ENCODE data around the gene XPC. TPM values are rescaled to one million over a fixed set of nuclear protein-coding genes. Genes with fewer than 3 reads are reported as not detected.

XPC gene
- total and polyA plus RNA-seq, 12 donors = 7.3 to 15.8 (median 9.8) TPM

DNA sequence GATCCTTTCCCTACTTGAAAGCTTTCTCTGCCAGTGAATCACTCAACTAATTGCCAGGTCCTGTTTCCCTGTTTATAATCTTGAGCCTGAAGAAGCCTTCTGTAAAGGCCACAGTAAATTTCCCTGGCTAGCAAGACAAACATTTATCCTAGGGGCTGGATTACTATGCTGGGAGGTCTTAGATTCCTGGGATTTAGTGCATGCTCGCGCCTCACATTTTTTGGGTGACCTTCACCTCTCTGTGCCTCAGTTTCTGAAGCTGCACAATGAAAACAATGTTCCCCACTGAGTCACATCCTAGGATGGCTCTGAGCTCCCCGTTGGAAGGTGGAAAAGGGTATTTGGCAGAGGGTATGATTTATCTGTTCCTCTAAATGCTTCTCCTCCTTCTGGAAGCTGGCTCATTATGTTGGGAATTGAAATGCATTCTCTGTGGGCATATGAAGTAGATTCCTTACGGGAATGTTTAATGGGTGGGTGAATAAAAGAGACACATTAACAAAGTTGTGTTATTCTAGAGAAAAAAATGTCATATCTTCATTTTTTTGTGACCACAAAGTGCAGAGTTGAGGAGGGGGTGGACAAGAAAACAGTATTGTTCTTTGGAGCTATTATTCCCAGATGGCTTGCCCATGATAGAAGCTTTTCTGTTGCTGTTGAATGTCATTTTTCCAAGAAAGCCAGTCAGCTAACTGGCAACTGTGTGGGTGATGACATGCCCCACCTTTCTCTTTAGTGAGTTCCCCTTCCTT, 32.6 kb upstream of the XPC start:
- H3K36me3 ChIP-seq = no peaks in the 10 kb centered on the region
- intact Hi-C loops (cut with DNase I) = no loop called here
- DNase-seq (no peak), ATAC-seq (no peak)
- H3K27me3 ChIP-seq = no peaks in the 10 kb centered on the region
- H3K4me1 ChIP-seq = no peaks in the 10 kb centered on the region
- H3K4me3 ChIP-seq = no peak overlapping the region
- 82 to 87% methylated on average over 4 of the region's 4 CpGs for WGBS, 2 donors
- H3K27ac ChIP-seq = no peak overlapping the region
- no peaks in the 10 kb centered on the region for H3K9me3 ChIP-seq
- no peak for TF ChIP-seq CTCF (IDR thresholded peaks at IDR 0.05)

DNA sequence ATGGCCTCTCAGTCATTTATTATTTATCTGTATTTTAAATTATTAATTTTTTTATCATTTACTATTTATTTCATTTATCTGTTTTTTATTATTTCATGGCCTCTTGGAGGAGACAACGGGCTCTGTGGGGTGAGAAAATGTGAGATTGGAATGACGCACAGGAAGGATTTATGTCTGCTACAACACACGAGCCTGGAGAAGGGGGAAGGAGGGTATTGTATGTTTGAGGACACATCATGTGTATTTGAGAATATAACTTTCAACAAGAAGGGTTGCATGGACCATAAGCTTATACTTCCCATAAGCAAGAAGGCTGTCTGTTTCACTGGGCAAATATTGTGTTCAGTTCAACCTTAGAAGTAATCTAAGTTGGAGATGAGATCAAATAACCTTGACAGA, 31.9 kb upstream of the XPC start:
- DNase-seq = no peak
- whole genome bisulfite sequencing, 2 donors = 79 to 85% methylated on average over 3 of the region's 3 CpGs
- Histone ChIP-seq H3K27ac (no peak overlapping the region), H3K4me1 (peaks cover 0 to 3% (median 0%) of the 10 kb centered on the region in 9 donors), H3K27me3 (no peaks in the 10 kb centered on the region), H3K36me3 (no peaks in the 10 kb centered on the region), H3K9me3 (no peaks in the 10 kb centered on the region), H3K4me3 (no peak overlapping the region)
- intact Hi-C loops (cut with DNase I) = no loop called here
- no peak for TF ChIP-seq CTCF (IDR thresholded peaks at IDR 0.05)
- no peak for ATAC-seq

DNA sequence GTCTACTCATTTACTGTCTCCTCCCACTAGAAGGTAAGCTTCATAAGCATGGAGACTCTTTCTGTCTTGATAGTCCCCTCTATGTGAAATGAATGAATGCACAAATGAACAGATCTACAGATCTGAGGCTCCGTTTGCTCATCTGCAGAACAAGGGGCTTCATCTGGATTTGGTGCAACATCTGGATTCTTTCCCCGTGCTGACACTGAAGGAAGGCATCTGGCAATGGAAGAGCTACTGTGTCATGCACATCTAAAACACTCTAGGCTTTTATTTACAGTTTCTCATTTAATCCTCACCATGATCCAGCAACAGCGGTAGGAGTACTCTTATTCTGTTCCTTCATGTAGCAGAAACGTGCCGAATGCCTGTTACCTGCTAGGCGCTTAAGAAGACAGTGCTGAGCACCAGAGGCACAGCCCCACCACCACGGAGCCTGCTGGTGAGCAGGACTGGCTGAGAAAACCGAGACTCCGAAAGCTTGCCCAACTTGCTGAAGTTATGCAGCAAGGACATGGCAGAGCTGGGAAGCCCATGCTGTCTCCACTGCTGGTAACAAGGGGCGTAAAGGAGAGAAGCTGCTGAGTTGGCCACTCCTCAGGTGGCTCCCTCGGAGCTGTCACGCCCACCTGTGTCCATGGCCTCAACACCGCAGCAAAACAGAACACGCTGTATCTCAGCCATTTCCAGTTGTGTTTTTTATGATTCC, 31.3 kb upstream of the XPC start:
- H3K27ac ChIP-seq = no peak overlapping the region
- H3K4me3 ChIP-seq = no peak overlapping the region
- no peaks in the 10 kb centered on the region for H3K36me3 ChIP-seq
- ATAC-seq (no peak), DNase-seq (no peak)
- no peaks in the 10 kb centered on the region for H3K27me3 ChIP-seq
- peaks cover under 1 to 9% (median 5%) of the 10 kb centered on the region in 9 donors for H3K4me1 ChIP-seq
- intact Hi-C loops (cut with DNase I) = loop anchor here in 2 of 10 donors (10.0 kb wide), 2 partner anchors 45 to 345 kb away; no protein-coding TSS in a partner anchor
- H3K9me3 ChIP-seq = no peaks in the 10 kb centered on the region
- TF ChIP-seq CTCF (IDR thresholded peaks at IDR 0.05) = no peak
- 81 to 82% methylated on average over 14 of the region's 14 CpGs for whole genome bisulfite sequencing, 2 donors

GRCh38 chr3:14208977-14209394, 30.6 kb upstream of the XPC start:
- intact Hi-C loops (cut with DNase I) = loop anchor here in 2 of 10 donors (10.0 kb wide), 2 partner anchors 46 to 346 kb away; no protein-coding TSS in a partner anchor
- 63 to 64% methylated on average over 5 of the region's 5 CpGs for WGBS, 2 donors
- no peaks in the 10 kb centered on the region for H3K27me3 ChIP-seq

More at GRCh38 chr3:14208977-14209394, 30.6 kb upstream of the XPC start:
- H3K4me3 ChIP-seq = no peak overlapping the region
- TF ChIP-seq CTCF (IDR thresholded peaks at IDR 0.05) = no peak
- H3K4me1 ChIP-seq = peaks cover 6 to 17% (median 13%) of the 10 kb centered on the region in 9 donors
- DNase-seq (no peak), ATAC-seq (no peak)
- H3K9me3 ChIP-seq = no peaks in the 10 kb centered on the region
- no peak overlapping the region for H3K27ac ChIP-seq
- no peaks in the 10 kb centered on the region for H3K36me3 ChIP-seq
